HL-60 (cell line): Measurements from ENCODE around the gene GNG7.
A peak's percentile ranks its signal among the peaks of the same experiment; 100 is the strongest.

Experiments
- POLR2AphosphoS5 ChIP-seq: IDR thresholded peaks from 2 replicates; pipeline ENCODE4 v1.6.1; 2012; ENCODE audit warnings: low read depth
- TF ChIP-seq, protein P1 (sequence below): IDR thresholded peaks from one replicate; pipeline ENCODE4 v1.5.1; 2011; ENCODE audit warnings: low read length, control low read depth, inconsistent platforms; ENCODE audit not compliant: insufficient read depth

DNA sequence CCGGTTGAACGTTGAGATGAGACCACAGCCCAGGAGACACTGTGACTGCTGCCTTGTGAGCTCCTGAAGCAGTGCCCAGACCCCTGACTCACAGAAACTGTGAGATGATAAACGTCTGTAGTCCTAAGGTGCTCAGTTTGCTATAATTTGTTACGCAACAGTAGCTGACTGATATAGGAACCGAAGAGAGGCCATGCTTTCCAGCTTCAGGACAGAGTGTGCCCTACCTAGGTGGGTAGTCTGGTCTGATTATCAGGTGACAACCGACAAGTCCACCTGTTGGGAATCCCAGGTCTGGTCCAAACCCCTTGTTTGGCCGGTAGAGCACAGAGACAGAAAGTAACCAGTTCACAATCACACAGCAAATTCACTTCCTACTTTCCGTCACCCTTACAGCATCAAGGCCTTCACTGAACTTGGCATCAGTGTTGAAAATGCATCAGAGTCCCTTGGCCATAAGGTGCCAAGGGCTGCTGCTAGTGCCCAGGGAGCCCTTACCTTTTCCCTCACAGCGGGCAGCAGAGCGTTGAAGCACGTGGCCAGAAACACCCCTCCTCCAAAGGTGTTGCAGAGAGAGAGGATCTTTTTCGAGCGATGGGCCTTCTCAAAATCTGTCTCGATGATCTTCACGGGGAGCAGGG, 34.2 kb upstream of the GNG7 start:
- TF ChIP-seq, protein P1, sequence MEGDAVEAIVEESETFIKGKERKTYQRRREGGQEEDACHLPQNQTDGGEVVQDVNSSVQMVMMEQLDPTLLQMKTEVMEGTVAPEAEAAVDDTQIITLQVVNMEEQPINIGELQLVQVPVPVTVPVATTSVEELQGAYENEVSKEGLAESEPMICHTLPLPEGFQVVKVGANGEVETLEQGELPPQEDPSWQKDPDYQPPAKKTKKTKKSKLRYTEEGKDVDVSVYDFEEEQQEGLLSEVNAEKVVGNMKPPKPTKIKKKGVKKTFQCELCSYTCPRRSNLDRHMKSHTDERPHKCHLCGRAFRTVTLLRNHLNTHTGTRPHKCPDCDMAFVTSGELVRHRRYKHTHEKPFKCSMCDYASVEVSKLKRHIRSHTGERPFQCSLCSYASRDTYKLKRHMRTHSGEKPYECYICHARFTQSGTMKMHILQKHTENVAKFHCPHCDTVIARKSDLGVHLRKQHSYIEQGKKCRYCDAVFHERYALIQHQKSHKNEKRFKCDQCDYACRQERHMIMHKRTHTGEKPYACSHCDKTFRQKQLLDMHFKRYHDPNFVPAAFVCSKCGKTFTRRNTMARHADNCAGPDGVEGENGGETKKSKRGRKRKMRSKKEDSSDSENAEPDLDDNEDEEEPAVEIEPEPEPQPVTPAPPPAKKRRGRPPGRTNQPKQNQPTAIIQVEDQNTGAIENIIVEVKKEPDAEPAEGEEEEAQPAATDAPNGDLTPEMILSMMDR = no peak
- TF ChIP-seq POLR2AphosphoS5 = peak; percentile 6; the same call in 1 of the 2 replicates
